Measurements from ENCODE around the gene CSGALNACT2.

GRCh38 chr10:43138021-43138756 is at the start of gene CSGALNACT2:
- no peak for TF ChIP-seq CTCF (IDR thresholded peaks at IDR 0.05)
- TF ChIP-seq TCF7L2 (IDR thresholded peaks at IDR 0.05; ENCODE audit: low read depth, low read length), result peak; percentile 32; the same call in 1 of the 2 replicates
- no peak for TF ChIP-seq REST (IDR thresholded peaks at IDR 0.05; ENCODE audit: insufficient read depth in 1 of 2, low read depth in 2 of 2, low read length in 1 of 2)
- 0 out of 2 replicates have a peak, but pooled peaks have one; percentile 55 for TF ChIP-seq SIN3A (IDR thresholded peaks at IDR 0.05; ENCODE audit: borderline replicate concordance, insufficient read depth, low read depth, low read length)
- TF ChIP-seq POLR2AphosphoS5 (IDR thresholded peaks at IDR 0.05; ENCODE audit: low read depth, low read length), result peak; percentile 70

All from Panc1 (cell line).